ENCODE results near the gene TBC1D3B. TPM values are rescaled to one million over a fixed set of nuclear protein-coding genes. Genes with fewer than 3 reads are reported as not detected.

The TBC1D3B gene
- 1 to 10 TPM; 8.1 to 8.4 TPM for total RNA-seq

GRCh38 chr17:36176536-36176935 is at the start of gene TBC1D3B:
Gene TBC1D3B (minus strand): TSS chr17:36176636. CDS start chr17:36175050, 1,586 bp downstream.

GRCh38 chr17:36210439-36211211 is 34.2 kb upstream of the TBC1D3B start, which contains the start of gene CCL4L2:
Gene CCL4L2 (plus strand): TSS chr17:36211063.

Other genes starting within 250 kb of the TBC1D3B start
- gene RDM1, start 245.9 kb downstream of the TBC1D3B start, total RNA-seq, result 10 to 100 TPM in 1 of 2 experiments, 1 to 10 TPM in 1; 9.1 to 10.5 TPM
- gene LYZL6, start 232.9 kb downstream of the TBC1D3B start, total RNA-seq, result not detected
- not detected for gene CCL16, start 195.1 kb downstream of the TBC1D3B start, total RNA-seq
- gene CCL14, start 189.9 kb downstream of the TBC1D3B start, total RNA-seq, result not detected
- not detected for gene CCL15, start 175.1 kb downstream of the TBC1D3B start, total RNA-seq
- not detected for gene CCL23, start 158.7 kb downstream of the TBC1D3B start, total RNA-seq
- gene CCL18, start 112.4 kb downstream of the TBC1D3B start, total RNA-seq, result not detected
- 1 to 10 TPM; 7.3 to 8.8 TPM for gene CCL3, start 86.5 kb downstream of the TBC1D3B start, total RNA-seq
- 1 to 10 TPM; 3.1 to 3.6 TPM for gene CCL4, start 72.8 kb downstream of the TBC1D3B start, total RNA-seq
- gene CCL3L1, start 20.1 kb upstream of the TBC1D3B start, total RNA-seq, result under 1 TPM in 1 of 2 experiments, not detected in 1; 0.28 TPM
- not detected for gene CCL4L2, start 34.4 kb upstream of the TBC1D3B start, total RNA-seq
- under 1 TPM; 0.17 to 0.18 TPM for gene TBC1D3I, start 87.9 kb upstream of the TBC1D3B start, total RNA-seq
- gene TBC1D3G, start 147.2 kb upstream of the TBC1D3B start, total RNA-seq, result not detected
- gene TBC1D3H, start 211.8 kb upstream of the TBC1D3B start, total RNA-seq, result under 1 TPM in 1 of 2 experiments, not detected in 1; 0.30 TPM

Measured in activated naive CD4-positive, alpha-beta T cell treated with anti-CD3 and anti-CD28 coated beads, Interleukin-2, amount 10 ng/mL, durations not matched to agents 5 hours and 36 hours (primary cell).